Hepatocyte (in vitro differentiated cells): Measurements from ENCODE around the gene MLLT1. TPM values are rescaled to one million over a fixed set of nuclear protein-coding genes. Genes with fewer than 3 reads are reported as not detected.

Experiments
- DNase-seq: peaks from one replicate; pipeline ENCODE4 v3.0.0-alpha.2; 2016; ENCODE audit warnings: low spot score
- H2AFZ ChIP-seq: fragments of 200-600 bp; sonication (generic); 2 replicates; pipeline ENCODE4 v1.6.0; 2016; ENCODE audit warnings: antibody characterized with exemption, mild to moderate bottlenecking
- H3K27ac ChIP-seq: fragments of 200-600 bp; sonication (generic); 2 replicates; pipeline ENCODE4 v1.5.1; 2016; ENCODE audit warnings: mild to moderate bottlenecking
- H3K27me3 ChIP-seq: fragments of 200-600 bp; sonication (generic); 2 replicates; pipeline ENCODE4 v1.6.1; 2016
- H3K36me3 ChIP-seq: fragments of 200-600 bp; sonication (generic); replicated peaks from 2 replicates; pipeline ENCODE4 v1.5.1; 2016; ENCODE audit warnings: low read depth; ENCODE audit not compliant: insufficient read depth
- H3K4me1 ChIP-seq: fragments of 200-600 bp; sonication (generic); 2 replicates; pipeline ENCODE4 v1.5.1; 2016; ENCODE audit warnings: mild to moderate bottlenecking, moderate library complexity; ENCODE audit not compliant: insufficient read depth
- H3K4me2 ChIP-seq: fragments of 200-600 bp; sonication (generic); 2 replicates; pipeline ENCODE4 v1.6.0; 2016
- H3K4me3 ChIP-seq: fragments of 200-600 bp; sonication (generic); 2 replicates; pipeline ENCODE4 v1.5.1; 2016; ENCODE audit warnings: mild to moderate bottlenecking
- H3K79me2 ChIP-seq: fragments of 200-600 bp; sonication (generic); 2 replicates; pipeline ENCODE4 v1.6.0; 2017; ENCODE audit warnings: mild to moderate bottlenecking
- H3K9me2 ChIP-seq: fragments of 200-600 bp; sonication (generic); replicated peaks from 2 replicates; pipeline ENCODE4 v1.6.0; 2017; ENCODE audit warnings: mild to moderate bottlenecking; ENCODE audit not compliant: insufficient read depth
- H3K9me3 ChIP-seq: fragments of 200-600 bp; sonication (generic); 2 replicates; pipeline ENCODE4 v1.5.1; 2016; ENCODE audit warnings: low read depth, mild to moderate bottlenecking
- H4K20me1 ChIP-seq: fragments of 200-600 bp; sonication (generic); 2 replicates; pipeline ENCODE4 v1.6.0; 2016; ENCODE audit warnings: mild to moderate bottlenecking; ENCODE audit not compliant: insufficient read depth, poor library complexity, severe bottlenecking
- EZH2 ChIP-seq: fragments of 200-600 bp; sonication (generic); IDR thresholded peaks from 2 replicates; pipeline ENCODE4 v1.6.1; 2016; ENCODE audit warnings: antibody characterized with exemption, mild to moderate bottlenecking, borderline replicate concordance
- EZH2phosphoT487 ChIP-seq: fragments of 200-600 bp; sonication (generic); IDR thresholded peaks from one replicate; pipeline ENCODE4 v1.6.1; 2018; ENCODE audit warnings: antibody characterized with exemption, mild to moderate bottlenecking, low read depth, moderate library complexity; ENCODE audit not compliant: unreplicated experiment, severe bottlenecking
- WGBS: methylation state at CpG from one replicate; pipeline ENCODE4 v1.1.6; 2016; ENCODE audit warnings: low lambda C conversion rate; ENCODE audit errors: missing lambda C conversion rate; 5-methylcytosine and 5-hydroxymethylcytosine counted together
- polyA plus RNA-seq: library from polyadenylated mRNA; unstranded; fragments of >200 nt; fragmentation: Nextera tagmentation; extraction: Ambion mirVana; gene quantifications from 2 replicates; pipeline ENCODE4 v1.2.1, GENCODE V29; 2016
- total RNA-seq: library from RNA; depleted of rRNA; stranded (reverse); fragments of >200 nt; gene quantifications from 2 replicates; pipeline ENCODE4 v1.2.3, GENCODE V29; 2014
- TF ChIP-seq, protein P1 (sequence below): fragments of 200-600 bp; sonication (generic); IDR thresholded peaks from 2 replicates; pipeline ENCODE4 v1.5.1; 2016; ENCODE audit warnings: antibody characterized with exemption, mild to moderate bottlenecking; ENCODE audit not compliant: poor library complexity

MLLT1 gene
- total and polyA plus RNA-seq, 2 experiments from 2014 or later: 17.2 to 23.3 TPM

GRCh38 chr19:6292006-6292405 lies 12.2 kb upstream of the MLLT1 start:
- Histone ChIP-seq H3K79me2 (no peaks in the 10 kb centered on the region), H3K4me1 (no peaks in the 10 kb centered on the region), H2AFZ (no peak overlapping the region), H3K4me3 (no peak overlapping the region), H4K20me1 (no peaks in the 10 kb centered on the region), H3K36me3 (no peaks in the 10 kb centered on the region), H3K9me2 (no peaks in the 10 kb centered on the region), H3K4me2 (no peak overlapping the region), H3K27me3 (no peaks in the 10 kb centered on the region), H3K27ac (no peak overlapping the region), H3K9me3 (no peaks in the 10 kb centered on the region)
- DNase-seq: no peak
- 68% methylated on average over 4 of the region's 4 CpGs for WGBS
- TF ChIP-seq EZH2phosphoT487: no peak
- TF ChIP-seq EZH2: no peak
- TF ChIP-seq, protein P1, sequence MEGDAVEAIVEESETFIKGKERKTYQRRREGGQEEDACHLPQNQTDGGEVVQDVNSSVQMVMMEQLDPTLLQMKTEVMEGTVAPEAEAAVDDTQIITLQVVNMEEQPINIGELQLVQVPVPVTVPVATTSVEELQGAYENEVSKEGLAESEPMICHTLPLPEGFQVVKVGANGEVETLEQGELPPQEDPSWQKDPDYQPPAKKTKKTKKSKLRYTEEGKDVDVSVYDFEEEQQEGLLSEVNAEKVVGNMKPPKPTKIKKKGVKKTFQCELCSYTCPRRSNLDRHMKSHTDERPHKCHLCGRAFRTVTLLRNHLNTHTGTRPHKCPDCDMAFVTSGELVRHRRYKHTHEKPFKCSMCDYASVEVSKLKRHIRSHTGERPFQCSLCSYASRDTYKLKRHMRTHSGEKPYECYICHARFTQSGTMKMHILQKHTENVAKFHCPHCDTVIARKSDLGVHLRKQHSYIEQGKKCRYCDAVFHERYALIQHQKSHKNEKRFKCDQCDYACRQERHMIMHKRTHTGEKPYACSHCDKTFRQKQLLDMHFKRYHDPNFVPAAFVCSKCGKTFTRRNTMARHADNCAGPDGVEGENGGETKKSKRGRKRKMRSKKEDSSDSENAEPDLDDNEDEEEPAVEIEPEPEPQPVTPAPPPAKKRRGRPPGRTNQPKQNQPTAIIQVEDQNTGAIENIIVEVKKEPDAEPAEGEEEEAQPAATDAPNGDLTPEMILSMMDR: no peak

DNA sequence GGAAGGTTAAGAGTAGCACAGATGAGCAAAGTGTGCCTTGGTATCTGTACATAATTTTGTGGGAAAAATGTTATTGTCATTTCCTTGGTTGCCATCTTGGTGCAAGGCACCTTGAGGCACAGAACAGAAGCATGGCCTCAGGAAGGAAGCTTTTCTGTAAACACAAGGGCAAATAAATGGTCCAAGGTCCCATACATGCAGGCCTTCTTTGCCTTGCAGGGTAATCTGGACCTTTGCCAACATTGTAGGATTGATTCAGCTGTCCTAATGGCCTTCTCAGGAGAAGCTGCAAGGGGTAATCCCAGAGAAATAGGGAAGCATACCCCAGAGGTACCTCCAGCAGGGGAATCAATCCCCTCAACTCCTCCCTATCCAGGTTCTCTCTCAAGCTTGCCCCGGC lies 9.0 kb upstream of the MLLT1 start:
- Histone ChIP-seq H3K4me3 (no peak overlapping the region), H3K79me2 (no peaks in the 10 kb centered on the region), H3K4me2 (no peak overlapping the region), H2AFZ (no peak overlapping the region), H3K27ac (no peak overlapping the region), H3K9me2 (no peaks in the 10 kb centered on the region), H3K36me3 (no peaks in the 10 kb centered on the region), H3K4me1 (no peaks in the 10 kb centered on the region), H4K20me1 (no peaks in the 10 kb centered on the region), H3K27me3 (no peaks in the 10 kb centered on the region), H3K9me3 (no peaks in the 10 kb centered on the region)
- WGBS: 94% methylated on average over 1 of the region's 1 CpG
- no peak for DNase-seq
- TF ChIP-seq, protein P1: no peak
- TF ChIP-seq EZH2 (no peak), EZH2phosphoT487 (no peak)

DNA sequence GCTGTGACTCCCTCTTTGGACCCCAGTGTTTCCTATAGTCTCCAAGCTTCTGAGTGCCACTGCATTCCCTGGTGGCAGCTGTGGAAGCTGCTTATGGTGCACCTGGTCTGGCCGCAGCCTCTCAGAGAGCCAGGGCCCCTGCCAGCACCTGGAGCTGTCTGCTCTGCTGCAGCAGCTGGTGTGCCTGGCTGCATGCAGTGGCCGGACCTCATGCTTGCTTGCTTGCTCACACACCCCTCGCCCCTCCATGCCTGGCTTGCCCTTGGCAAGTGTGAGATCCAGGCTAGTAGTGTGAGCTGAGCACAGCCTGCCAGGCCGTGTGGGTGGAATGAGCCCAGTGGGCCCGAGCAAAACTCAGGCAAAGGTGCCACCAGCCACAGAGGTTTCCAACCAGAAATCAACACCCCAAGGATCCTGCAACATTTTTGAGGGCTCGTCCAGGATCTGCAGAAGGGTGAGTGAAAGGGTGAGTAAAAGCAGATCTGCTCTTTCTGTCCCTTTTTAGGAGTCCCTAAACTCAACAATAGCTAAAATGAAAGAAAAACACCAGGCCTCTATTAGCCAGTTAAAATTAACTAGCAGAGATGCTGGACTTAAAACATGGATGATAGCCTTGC lies 7.6 kb upstream of the MLLT1 start:
- Histone ChIP-seq H4K20me1 (no peaks in the 10 kb centered on the region), H2AFZ (no peak overlapping the region), H3K36me3 (no peaks in the 10 kb centered on the region), H3K9me3 (no peaks in the 10 kb centered on the region), H3K4me2 (no peak overlapping the region), H3K9me2 (no peaks in the 10 kb centered on the region), H3K27me3 (no peaks in the 10 kb centered on the region), H3K27ac (no peak overlapping the region), H3K4me1 (no peaks in the 10 kb centered on the region), H3K4me3 (no peak overlapping the region), H3K79me2 (no peaks in the 10 kb centered on the region)
- WGBS: 74% methylated on average over 6 of the region's 6 CpGs
- no peak for DNase-seq
- TF ChIP-seq EZH2 (no peak), EZH2phosphoT487 (no peak)
- TF ChIP-seq, protein P1: no peak
